ENCODE measurements around the gene SEMA4C.

SEMA4C gene

DNA sequence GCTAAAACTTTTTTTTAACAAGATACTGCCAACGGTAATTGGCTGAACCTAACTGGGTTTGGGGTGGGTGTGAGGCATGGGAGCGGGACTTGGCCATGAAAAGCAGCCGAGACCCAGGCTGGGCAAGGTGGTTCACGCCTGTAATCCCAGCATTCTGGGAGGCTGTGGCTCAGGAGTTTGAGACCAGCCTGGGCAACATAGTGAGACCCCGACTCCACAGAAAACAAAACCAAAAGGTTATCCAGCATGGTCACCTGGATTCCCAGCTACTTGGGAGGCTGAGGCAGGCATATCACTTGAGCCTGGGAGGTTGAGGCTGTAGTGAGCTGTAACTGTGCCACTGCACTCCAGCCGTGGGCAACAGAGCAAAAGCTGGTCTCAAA lies 11.0 kb upstream of the SEMA4C start:
- no peak for DNase-seq

DNA sequence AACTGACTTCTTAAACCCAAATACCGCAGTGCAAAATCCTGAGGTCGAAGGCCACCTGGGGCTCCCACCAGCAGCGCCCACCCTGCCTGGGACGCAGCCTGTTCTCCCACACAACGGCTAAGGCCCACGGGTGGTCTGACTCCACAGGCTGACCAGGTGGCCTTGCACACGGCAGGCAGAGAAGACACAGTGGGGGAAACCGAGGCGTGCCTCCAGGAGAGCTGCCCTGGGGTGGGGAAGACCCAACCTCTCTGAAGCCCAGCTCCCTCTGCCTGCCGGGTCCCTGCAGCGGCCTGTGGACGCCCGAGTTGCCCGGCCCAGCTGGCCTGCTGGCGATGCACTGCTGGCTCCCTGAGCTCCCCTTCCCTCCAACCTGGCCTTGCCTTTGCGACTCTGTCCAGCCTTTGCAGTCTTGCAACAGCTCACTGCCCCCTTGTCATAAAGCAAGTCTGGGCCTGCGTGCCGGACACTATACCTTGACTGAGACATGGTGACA lies 9.7 kb upstream of the SEMA4C start:
- no peak for DNase-seq

DNA sequence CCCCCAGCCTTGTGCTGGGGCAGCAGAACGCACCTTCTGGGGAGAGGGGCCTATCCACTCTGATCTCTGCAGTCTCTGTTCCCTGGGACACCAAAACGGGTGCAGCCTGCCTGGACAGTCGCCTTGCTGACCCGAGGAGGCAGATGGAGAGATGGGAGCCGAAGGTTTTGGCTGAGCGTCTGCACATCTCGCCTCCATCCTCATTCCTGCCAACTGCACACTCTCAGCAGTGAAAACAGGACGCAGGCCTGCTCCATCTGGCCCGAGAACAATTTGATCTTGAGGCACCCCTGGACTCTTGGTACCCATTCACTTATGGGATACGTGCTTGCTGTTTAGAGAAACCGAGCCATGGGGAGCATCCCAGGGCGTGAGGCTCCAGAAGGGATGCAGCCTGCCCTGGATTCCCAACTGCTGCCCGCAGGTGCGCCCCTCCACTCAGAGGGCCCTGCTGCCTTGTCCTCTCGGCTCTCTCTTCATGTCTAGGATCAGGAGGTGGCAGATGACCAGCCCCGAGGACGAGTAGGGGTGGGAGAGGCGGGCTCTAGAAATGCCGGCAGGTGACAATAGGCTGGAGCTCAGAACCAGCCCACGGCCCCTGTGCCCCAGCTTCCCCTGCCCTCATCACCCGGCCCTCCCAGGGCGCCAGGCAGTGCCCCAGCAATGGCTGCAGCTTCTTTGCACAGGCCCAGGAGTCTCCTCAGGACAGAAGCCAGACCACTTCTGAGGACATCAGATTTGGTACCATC lies 9.1 kb upstream of the SEMA4C start:
- no peak for DNase-seq

DNA sequence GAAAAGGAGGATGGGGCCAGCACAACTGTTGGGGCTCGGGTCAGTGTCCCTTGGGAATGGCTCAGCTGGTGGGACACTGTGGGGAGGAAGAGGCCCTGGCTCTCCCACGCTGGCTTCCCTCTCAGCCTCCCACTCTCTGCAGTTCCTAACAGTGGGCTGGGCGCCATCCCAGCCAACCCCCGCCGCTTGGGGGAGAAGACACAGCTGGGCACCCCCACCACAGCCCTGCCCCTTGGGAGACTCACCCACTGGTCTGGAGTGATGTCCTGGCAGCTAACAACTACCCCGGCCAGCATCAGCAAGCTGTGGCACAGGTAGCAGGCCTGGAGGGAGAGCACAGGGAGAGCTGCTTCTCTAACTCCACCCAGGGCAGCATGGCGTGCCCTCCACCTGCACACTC lies 8.3 kb upstream of the SEMA4C start:
- DNase-seq: no peak

DNA sequence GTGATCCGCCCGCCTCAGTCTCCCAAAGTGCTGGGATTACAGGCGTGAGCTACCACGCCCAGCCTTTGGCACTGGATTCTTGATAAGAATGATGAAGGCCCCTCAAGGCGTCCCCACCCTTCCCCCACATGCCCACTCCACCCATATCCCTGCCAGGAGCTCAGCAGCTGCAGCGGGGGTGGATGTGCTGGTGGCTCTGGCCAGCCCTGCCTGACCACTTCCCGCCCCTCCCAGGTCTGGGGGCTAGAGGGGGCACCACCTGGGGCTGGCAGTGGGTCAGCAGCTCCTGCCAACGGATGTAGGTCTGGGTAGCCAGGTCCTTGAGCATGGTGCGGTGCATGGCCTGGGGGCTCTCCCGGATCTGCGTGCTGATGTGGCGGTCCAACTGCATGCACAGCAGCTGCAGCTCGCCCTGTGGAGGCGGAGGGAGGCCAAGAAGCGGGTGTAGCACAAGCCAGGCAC lies 7.8 kb upstream of the SEMA4C start:
- DNase-seq: no peak

DNA sequence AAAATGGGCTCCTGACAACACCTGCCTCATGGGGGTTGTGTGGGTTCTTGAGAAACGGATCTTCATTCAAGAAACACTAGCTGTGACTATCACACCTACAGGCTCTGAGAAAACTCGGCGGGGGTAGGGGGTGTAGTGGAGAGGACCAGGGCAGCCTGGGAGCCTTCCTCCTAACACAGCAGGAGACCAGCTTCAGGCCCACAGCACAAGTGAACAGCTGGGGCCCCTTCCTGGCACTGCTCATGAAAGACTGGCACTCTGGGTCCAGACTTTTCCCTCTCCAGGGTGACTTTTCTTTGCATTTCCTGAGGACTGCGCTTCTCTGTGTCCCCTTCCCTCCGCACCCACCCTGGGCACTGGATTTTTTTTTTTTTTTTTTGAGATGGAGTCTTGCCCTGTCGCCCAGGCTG lies 7.2 kb upstream of the SEMA4C start:
- no peak for DNase-seq

DNA sequence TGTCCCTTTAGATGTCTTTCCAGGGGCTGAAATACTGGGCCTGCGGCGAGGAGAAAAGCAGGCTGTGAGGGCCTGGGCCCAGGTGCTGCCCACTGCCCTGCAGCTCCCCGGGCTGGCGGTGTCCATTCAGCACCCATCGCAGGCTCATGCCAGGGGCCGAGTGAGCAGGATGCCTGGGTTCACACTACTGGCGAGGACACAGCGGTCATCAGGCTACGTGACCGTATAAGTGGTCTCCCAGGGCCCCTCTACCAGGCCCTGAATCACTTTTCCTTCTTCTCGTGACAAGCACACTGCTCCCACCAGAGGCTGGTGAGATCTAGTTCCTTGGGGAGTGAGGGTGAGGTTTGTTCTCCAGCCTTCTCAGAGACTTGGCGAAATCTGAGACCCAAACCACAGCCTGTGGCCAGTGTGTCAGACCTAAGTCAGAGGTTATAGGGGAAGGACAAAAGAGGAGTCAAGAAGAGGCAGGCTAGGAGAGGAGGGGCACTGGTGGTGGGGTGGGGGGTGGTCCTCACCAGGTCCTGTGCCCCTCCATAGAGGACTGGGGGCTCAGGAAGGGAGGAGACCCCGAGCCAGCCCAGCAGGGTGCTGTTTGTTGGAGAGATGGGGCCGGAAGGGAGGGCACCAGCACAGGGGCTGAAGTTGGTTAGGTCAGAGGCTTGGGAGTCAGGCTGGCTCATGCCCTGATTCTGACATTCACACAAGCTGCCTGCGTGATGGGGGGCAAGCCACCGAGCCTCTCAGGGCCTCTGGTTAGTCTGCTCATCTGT lies 6.6 kb upstream of the SEMA4C start:
- DNase-seq: no peak

DNA sequence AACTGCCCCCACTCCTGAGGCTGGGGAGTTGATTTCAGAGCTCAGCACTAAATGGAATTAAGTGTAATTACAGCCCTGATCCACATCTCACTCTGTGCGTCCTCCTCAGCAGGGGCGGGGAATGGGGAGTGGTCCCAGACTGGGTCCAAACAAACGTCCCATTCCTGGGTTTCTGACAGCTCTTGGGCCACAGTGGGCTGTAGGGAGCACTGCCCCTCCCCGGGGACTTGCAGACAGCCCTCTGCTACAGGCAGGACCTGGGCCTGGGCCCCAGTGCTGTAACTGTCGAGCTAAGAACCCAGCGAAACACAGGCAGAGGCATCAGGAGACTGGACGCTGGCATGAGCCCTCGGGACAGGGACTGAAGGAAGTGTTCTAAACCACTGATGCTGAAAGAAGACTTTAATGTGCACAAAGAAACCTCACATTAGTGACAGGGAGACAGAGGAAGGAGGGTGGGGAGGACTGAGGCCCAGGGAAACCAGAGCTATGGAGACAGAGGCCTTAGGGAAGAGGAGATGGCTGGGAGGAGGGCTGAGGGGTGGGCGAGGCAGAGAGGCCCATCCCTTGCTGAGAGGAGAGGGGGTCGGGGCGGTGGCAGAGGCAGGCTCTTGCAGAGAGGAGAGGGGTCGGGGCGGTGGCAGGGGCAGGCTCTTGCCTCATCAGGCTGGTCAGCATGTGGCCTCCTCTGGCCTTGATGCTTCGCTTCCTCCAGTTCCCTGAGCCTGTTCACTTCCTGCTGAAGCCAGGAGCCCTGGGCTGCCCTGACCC lies 5.8 kb upstream of the SEMA4C start:
- DNase-seq: no peak

DNA sequence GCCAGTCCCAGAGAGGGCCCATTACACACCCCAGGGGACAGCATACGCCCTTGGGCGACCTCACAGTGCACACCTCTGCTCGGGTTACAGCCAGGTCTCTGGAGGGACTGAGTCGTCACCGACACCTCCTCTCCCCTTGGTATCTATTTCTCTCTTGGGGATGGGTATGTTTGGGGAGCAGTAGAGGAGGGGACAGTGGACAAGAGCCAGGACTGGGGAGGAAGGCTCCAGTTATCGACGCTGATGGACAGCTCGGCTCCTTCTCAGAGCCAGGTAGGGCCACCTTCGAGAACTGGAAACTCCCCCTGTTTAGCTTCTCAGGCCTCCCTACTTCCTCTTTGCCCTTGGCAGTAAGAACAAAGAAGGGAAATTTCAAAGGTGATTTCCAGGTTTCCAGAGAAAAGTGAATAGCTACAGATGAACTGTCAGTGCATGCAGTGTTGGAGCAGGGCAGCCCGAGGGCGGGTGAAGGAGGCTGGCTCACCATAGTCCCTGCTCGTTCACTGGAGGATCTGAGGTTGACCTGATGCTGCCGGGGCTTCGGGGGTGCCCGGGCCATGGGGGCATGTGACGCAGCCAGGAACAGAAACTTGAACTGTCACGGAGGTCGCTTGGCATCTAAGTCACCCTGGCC lies 4.4 kb upstream of the SEMA4C start:
- peak; percentile 31 for DNase-seq

DNA sequence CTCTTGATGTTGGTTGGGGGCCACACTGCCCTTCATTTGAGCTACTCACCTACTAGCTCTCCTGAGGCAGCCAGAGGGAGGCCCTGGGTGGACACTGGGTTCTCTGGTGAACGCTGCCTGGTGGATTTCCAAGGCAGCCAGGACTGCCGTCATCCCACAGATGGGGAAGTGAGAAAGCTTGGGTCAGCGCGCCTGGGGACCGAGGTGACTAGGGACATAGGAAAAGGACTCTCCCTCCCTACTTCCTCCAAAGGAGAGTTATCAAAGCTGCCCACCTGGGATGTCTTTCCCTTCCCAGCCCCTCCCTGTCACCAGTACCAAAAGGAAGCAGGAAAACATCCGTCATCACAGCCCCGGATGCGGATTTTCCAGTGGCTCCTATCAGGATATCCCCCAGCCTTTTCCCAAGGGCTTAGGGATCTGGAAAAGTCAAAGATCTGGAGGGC lies 3.8 kb upstream of the SEMA4C start:
- DNase-seq: no peak

DNA sequence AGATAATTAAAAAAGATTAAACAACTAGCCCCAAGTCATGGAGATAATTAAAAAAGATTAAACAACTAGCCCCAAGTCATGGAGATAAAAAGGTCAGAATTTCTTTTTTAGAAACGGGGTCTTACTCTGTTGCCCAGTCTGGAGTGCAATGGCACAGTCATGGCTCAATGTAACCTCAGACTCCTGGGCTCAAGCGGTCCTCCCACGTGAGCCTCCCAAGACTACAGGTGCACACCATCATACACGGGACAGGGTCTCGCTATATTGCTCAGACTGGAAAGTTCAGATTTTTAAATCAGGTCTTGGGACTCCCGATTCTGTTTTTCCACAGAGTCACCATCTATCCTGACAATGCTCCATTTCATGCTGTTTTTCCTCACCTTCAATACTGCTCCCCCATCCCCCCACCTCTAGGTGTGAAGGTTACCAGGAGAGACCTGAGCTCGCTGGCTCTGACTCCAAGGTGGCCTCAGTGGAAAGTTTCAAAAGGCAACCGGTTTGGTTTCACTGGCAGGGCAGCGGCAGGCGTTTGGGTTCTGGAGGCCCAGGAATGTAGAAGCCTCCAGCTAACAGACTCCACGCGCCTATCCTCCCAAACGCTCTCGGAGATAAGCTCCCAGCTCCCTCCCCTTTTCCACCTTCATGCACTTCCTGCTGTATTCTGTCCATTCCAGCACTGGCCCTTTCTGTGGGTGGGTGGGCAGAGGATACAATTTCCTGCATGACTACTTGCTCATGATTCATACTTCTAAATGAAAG lies 2.9 kb upstream of the SEMA4C start:
- DNase-seq: no peak

DNA sequence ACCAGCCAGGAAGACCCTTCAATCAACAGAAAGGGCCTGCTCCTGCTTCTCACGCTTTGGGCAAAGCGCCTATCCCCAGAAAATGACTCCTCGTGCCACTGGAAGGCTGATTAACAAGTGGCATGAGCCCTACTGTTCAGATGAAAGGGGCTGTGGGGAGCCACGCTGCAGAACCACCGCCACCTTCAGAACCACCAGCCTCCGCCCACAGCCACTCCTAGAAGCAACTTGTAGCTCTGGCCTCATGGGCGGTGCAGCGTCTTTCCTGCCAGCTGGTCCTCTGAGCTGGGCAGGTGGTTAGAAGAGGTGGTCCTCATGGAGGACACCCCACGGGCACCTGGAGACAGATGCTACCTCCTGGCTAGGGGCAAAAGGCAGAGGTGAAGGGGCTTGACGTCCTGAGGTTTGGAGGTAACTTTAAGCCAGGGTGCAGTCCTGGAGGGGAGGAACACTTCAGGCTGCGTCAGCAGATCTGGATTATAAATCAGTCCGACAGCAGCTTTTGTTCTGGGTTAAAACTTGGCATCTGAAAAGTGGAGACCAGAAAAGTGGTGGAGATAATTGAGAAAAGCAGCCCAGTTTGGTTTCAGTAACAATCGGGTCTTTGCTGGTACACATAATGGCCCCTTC lies 861 bp upstream of the SEMA4C start:
- peak; percentile 69 for DNase-seq

DNA sequence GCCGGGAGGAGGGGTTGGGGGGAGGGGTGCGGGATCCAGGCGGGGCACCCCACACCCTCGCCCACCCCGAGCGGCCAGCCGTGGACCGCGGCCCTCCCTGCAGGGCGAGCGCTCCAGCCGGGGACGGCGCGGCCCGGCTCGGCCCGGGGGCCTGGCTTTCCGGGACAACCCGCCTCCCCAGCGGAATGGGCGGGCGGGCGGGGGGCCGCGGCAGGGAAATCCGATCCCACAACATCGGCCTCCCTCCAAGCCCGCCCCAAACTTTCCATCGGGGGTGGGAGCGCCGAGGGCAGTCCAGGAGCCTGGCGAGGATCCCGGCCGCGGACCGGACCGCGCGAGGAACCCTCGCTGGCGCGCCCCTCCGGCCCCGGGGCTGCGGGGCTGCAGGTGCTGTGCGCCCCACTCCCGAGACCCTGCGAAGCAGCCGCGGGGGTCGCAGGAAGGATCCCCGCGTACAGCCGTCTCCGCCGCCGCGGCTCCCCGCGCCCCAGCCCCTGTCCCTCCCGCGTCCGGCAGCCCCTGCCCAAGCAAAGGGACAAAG lies 529 bp downstream of the SEMA4C start:
- no peak for DNase-seq

DNA sequence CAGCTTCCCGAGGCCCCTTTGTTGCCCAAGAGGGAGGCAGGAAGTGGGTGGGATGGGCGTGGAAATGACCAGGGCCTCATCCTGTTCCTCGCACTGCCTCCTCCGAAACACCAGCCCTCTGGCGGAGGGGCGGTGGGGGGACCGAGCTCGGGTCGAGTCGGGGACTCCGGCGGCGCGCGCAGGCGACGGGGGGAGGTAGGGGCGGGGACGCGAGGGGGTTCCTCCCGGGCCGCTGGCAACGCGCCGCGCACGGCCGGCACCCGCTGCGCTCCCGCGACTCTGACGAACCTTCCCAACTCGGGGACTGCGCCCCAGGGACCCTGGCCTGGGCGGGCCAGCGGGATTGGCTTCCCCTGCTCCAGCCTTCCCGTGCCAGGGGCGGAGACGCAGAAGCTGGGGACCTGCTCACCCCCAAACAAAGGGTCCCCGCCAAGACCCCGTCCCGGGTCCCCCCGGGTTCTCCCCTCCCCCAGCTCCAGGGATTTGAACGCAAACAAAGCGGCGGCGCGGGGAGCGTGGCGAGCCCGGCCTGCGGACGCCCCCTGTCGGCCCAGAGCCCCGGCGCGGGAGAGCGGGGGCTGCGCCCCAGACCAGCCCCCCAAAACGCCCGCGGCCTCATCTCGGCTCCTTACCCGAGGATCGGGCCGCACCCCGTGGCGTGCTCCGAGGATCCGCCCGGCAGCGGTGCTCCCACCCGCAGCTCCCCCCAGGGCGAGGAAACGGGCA lies 1.2 kb downstream of the SEMA4C start:
- peak; percentile 68 for DNase-seq

DNA sequence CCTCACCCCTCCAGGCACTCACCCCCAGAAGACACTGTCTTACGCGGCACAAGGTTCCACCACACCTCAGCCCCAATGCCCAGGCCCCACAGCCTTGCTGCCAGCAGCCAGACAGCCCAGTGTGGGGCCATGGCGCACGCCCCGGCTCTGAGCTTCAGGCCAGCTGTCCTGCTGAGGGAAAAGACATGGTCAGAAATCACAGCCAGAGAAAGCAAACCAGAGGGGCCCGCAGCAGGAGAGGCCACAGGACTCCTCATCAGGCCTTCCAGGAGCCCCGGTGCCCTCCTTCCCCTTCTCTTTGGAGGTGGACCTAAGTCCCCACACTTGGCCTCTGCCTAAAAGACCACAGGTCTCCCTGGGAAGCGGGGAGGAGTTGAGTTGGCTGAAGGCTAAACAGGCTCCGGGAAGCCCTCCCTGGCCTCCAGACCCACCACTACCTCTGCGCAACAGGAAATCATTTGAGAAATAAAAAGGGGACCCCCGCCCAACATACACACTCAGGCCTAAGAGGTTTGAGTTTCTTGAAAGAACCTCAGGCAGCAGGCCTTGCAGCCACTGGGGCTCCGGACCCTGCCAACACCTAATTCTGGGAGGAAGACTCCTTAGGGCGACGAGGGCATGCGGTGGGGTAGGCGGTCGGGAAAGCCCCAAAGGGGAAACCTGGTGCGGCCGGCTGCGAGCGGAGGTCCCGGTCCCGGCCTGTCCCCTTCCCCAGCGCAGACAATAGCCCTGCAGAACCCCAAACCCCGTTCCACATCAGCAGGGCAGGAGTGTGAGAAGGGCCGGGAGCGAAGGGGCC lies 1.9 kb downstream of the SEMA4C start:
- DNase-seq: peak; percentile 53

DNA sequence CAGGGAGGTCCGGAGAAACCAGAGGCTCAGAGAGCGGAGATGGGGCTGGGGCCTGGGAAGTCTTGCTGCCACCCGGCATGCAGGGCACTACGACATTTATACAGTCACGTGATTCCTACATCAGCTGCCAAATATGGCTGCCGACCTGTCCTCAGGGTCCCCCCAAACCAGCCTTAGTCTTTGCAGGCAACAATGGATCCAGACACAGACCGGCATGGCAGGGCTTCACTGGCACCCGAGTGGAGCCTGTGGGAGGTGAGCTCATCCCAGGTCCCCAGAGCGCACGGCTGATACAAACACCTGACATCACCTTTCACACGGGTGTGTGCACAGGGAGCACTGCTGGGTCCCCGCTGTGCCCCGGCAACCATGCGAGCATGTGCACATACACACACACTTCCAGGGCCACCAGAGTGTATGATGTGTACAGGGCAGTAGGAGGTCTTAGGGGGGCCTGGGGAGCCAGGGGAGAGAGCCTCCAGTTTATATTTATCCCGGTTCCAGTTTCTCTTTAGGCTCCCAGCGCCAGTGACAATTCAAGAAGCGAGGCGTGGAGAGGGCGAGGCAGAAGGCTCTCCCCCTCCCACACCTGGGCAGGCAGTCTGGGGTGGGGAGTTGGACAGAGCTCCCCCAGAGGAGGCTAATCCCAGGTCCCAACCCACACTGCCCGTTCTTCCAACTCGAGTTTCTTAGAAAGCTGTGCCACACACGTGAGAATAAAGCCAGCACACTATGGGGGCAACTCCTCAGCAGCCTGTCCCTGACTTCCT lies 2.7 kb downstream of the SEMA4C start:
- no peak for DNase-seq

DNA sequence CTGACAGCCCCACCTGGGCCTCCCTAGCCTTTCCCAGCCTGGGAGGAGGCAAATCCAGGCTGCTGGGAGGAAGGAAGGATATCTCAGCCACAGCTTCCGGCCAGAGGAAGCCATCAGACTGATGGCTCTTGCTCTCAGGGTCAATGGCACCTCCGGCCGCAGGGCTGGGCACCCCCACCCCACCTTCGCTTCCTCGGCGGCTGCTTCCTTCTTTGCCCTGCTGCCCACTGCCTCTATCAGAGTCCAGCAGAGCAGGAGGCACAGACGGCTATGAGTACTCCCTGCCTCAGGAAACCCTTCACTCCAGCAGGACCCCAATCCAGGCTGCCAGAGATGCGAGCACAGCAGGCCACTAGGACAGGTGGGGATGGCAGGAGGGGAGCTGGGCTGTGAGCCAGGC lies 3.3 kb downstream of the SEMA4C start:
- no peak for DNase-seq

DNA sequence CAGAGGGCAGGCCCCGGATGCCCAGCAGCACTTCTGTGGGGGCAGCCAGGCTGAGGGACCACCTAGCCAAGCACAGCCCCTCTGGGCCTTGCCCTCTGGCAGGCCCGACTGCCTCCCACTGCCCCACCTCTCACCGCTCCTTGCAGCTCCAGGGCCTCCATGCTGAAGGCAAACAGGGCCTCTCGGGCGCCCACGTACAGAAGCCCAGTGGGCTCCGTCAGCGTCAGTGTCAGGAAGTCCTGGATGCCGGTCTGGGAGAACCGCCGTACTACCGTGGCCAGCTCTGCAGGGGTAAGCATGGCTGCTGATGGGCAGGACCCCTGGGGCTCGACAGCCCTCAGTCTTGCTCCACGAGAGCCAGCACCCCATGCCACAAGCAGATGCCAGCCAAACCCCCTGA lies 3.7 kb downstream of the SEMA4C start:
- DNase-seq: no peak

DNA sequence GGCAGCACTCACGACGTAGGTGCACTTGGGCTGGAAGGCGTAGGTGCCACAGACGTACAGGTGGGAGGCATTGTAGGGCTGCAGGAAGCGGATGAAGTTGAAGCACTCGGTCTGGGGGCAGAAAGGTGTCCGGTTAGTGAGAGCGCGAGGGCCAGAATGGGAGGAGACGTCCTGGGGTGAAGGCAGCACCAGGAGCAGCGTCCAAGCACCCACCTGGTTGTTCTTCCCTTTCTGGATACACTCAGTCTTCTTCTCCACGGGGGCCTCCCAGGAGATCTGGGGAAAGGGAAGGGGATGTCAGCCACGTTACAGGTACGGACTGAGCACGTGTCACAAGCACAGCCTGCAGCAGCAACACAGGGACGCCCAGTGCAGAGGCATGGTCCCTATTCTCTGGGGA lies 4.2 kb downstream of the SEMA4C start:
- DNase-seq: no peak

All from CD4-positive, alpha-beta T cell treated with Interleukin-21 for 1 hour (primary cell).